Measurements from ENCODE around the gene SLC22A4. TPM values are rescaled to one million over a fixed set of nuclear protein-coding genes. Genes with fewer than 3 reads are reported as not detected.

SLC22A4 gene
- total RNA-seq, 1 experiment from 2014 or later = 0.72 TPM

DNA sequence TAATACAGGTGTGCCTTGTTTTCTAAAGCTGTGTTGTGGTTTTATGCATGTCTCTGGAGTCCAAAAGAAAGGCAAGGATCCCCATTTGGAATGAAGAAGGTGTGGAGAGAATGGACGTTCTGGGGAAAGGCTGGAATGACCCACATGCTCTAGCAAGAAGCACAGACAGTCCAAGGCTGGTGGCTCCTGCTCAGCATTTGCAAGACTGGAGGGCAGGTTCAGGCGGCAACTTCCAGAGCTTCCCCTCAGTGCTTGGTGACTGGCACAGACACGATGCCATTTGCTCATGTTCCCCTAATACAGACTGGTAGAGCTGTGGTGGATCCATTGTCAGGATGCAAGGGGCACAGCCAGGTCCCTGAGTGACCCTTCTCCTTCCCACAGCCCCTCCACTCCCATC, 8.2 kb downstream of the SLC22A4 start:
- no peak for DNase-seq
- no peak overlapping the region for H3K27ac ChIP-seq (ENCODE audit: insufficient read length, low read depth, low read length)
- H2BK15ac ChIP-seq (ENCODE audit: low read depth, low read length) = no peak overlapping the region
- no peak overlapping the region for H2BK120ac ChIP-seq (ENCODE audit: low read depth, low read length, poor library complexity, severe bottlenecking)
- no peaks in the 10 kb centered on the region for H3K79me2 ChIP-seq (ENCODE audit: insufficient read depth, low read length)
- no peak overlapping the region for H4K8ac ChIP-seq (replicated peaks; ENCODE audit: insufficient read length, low read depth, low read length)
- no peak overlapping the region for H3T11ph ChIP-seq (ENCODE audit: low read length)
- no peak overlapping the region for H2AFZ ChIP-seq (ENCODE audit: low read length)
- H3K18ac ChIP-seq (ENCODE audit: insufficient read length, low read depth, low read length) = no peak overlapping the region
- no CpG with 5 or more reads among the region's 3 CpGs for WGBS (ENCODE audit: extremely low coverage, insufficient read length, low lambda C conversion rate)
- H2BK5ac ChIP-seq (ENCODE audit: insufficient read length, low read length) = no peak overlapping the region
- H3K4me1 ChIP-seq (ENCODE audit: insufficient read depth, low read length) = no peaks in the 10 kb centered on the region
- H3K56ac ChIP-seq (ENCODE audit: insufficient read length, low read depth, low read length) = no peak overlapping the region
- Mint-ChIP-seq H3K4me3 (no peak overlapping the region), H3K27me3 (ENCODE audit: low read depth) (no peaks in the 10 kb centered on the region), H3K4me1 (peaks cover 4 to 11% of the 10 kb centered on the region in 2 experiments; a peak in 3 of 4 replicates), H3K27ac (peak overlapping the region in 1 of 3 experiments; percentile 17; a peak in 1 of 7 replicates), H3K9me3 (peaks cover 0 to 3% of the 10 kb centered on the region in 2 experiments; a peak in 4 of 5 replicates), H3K36me3 (ENCODE audit: insufficient read depth in 1 of 3, low read depth in 3 of 3) (peaks cover 0 to 5% (median 0%) of the 10 kb centered on the region in 3 experiments; a peak in 2 of 7 replicates)
- H2BK20ac ChIP-seq (ENCODE audit: low read depth, low read length, poor library complexity, severe bottlenecking) = no peak overlapping the region
- no peak overlapping the region for H3K23ac ChIP-seq (ENCODE audit: insufficient read length, low read depth, low read length)
- H4K91ac ChIP-seq (ENCODE audit: insufficient read length, low read depth, low read length) = no peak overlapping the region
- H3K4ac ChIP-seq (ENCODE audit: low read depth, low read length) = no peak overlapping the region
- H2BK12ac ChIP-seq (ENCODE audit: insufficient read length, low read depth, low read length) = no peak overlapping the region
- H3K4me2 ChIP-seq (ENCODE audit: insufficient read depth, insufficient read length, low read length) = no peak overlapping the region
- no peak overlapping the region for H2AK5ac ChIP-seq (ENCODE audit: insufficient read length, low read length)
- TF ChIP-seq, protein P1, sequence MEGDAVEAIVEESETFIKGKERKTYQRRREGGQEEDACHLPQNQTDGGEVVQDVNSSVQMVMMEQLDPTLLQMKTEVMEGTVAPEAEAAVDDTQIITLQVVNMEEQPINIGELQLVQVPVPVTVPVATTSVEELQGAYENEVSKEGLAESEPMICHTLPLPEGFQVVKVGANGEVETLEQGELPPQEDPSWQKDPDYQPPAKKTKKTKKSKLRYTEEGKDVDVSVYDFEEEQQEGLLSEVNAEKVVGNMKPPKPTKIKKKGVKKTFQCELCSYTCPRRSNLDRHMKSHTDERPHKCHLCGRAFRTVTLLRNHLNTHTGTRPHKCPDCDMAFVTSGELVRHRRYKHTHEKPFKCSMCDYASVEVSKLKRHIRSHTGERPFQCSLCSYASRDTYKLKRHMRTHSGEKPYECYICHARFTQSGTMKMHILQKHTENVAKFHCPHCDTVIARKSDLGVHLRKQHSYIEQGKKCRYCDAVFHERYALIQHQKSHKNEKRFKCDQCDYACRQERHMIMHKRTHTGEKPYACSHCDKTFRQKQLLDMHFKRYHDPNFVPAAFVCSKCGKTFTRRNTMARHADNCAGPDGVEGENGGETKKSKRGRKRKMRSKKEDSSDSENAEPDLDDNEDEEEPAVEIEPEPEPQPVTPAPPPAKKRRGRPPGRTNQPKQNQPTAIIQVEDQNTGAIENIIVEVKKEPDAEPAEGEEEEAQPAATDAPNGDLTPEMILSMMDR (conservative IDR thresholded peaks at IDR 0.05) = no peak
- no peak overlapping the region for H3K14ac ChIP-seq (ENCODE audit: insufficient read depth, low read length)
- no peak overlapping the region for H3K9ac ChIP-seq (ENCODE audit: extremely low read depth, insufficient read length, low read length)
- H4K5ac ChIP-seq (ENCODE audit: insufficient read length, low read depth, low read length) = no peak overlapping the region
- H3K9me3 ChIP-seq (ENCODE audit: control insufficient read depth, low read depth, low read length) = no peaks in the 10 kb centered on the region
- peaks cover 2% of the 10 kb centered on the region for H4K20me1 ChIP-seq (ENCODE audit: control insufficient read depth, insufficient read depth, insufficient read length)
- no peaks in the 10 kb centered on the region for H3K23me2 ChIP-seq (ENCODE audit: insufficient read length, low read depth, low read length, poor library complexity, severe bottlenecking)
- H3K27me3 ChIP-seq (ENCODE audit: insufficient read depth, low read length) = no peaks in the 10 kb centered on the region
- H3K79me1 ChIP-seq (ENCODE audit: insufficient read depth, low read depth, low read length, poor library complexity, severe bottlenecking) = no peaks in the 10 kb centered on the region

Measured in H9 (cell line).